ENCODE data around the gene NXPE3. TPM values are rescaled to one million over a fixed set of nuclear protein-coding genes. Genes with fewer than 3 reads are reported as not detected.

The NXPE3 gene
- total RNA-seq, 1 donor from 2014 or later: 9.4 TPM

GRCh38 chr3:101784855-101785613 lies 6.0 kb downstream of the NXPE3 start:
- no peaks in the 10 kb centered on the region for H4K20me1 ChIP-seq (ENCODE audit: low read depth)
- H3K4me2 ChIP-seq: no peak overlapping the region
- H3K4me1 ChIP-seq: peaks cover 13% of the 10 kb centered on the region
- no peaks in the 10 kb centered on the region for H3K27me3 ChIP-seq
- Mint-ChIP-seq H3K4me3 (no peak overlapping the region), H3K4me1 (peaks cover 12% of the 10 kb centered on the region), H3K36me3 (peaks cover 20% of the 10 kb centered on the region), H3K27ac (no peak overlapping the region), H3K27me3 (ENCODE audit: insufficient read depth, low read depth) (no peaks in the 10 kb centered on the region), H3K9me3 (no peaks in the 10 kb centered on the region)
- H3K9ac ChIP-seq: no peak overlapping the region
- H3K27ac ChIP-seq: no peak overlapping the region
- H3K36me3 ChIP-seq: peaks cover 14% of the 10 kb centered on the region
- no peaks in the 10 kb centered on the region for H3K9me3 ChIP-seq (ENCODE audit: low read depth)
- H3F3A ChIP-seq (ENCODE audit: low read depth): no peaks in the 10 kb centered on the region
- H3K4me3 ChIP-seq: no peak overlapping the region
- peaks cover 22% of the 10 kb centered on the region for H3K79me2 ChIP-seq (ENCODE audit: low read depth)
- no peak for DNase-seq (ENCODE audit: low spot score)
- H2AFZ ChIP-seq (replicated peaks): no peak overlapping the region
- TF ChIP-seq EZH2 (IDR thresholded peaks at IDR 0.05) (no peak), EZH2phosphoT487 (IDR thresholded peaks at IDR 0.05) (no peak)
- TF ChIP-seq, protein P1, sequence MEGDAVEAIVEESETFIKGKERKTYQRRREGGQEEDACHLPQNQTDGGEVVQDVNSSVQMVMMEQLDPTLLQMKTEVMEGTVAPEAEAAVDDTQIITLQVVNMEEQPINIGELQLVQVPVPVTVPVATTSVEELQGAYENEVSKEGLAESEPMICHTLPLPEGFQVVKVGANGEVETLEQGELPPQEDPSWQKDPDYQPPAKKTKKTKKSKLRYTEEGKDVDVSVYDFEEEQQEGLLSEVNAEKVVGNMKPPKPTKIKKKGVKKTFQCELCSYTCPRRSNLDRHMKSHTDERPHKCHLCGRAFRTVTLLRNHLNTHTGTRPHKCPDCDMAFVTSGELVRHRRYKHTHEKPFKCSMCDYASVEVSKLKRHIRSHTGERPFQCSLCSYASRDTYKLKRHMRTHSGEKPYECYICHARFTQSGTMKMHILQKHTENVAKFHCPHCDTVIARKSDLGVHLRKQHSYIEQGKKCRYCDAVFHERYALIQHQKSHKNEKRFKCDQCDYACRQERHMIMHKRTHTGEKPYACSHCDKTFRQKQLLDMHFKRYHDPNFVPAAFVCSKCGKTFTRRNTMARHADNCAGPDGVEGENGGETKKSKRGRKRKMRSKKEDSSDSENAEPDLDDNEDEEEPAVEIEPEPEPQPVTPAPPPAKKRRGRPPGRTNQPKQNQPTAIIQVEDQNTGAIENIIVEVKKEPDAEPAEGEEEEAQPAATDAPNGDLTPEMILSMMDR (IDR thresholded peaks at IDR 0.05): no peak

DNA sequence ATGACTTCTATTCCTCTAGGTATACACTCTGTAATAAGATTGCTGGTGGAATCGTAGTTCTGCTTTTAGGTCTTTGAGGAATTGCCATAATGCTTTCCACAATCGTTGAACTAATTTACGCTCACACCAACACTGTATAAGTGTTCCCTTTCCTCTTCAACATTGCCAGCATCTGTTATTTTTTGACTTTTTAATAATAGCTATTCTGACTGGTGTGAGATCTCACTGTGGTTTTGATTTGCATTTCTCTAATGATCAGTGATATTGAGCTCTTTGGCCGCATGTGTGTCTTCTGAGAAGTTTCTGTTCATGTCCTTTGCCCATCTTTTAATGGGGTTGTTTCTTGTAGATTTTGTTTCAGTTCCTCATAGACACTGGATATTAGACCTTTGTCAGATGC lies 12.8 kb downstream of the NXPE3 start:
- H3K9me3 ChIP-seq (ENCODE audit: low read depth): no peaks in the 10 kb centered on the region
- Mint-ChIP-seq H3K4me1 (no peaks in the 10 kb centered on the region), H3K4me3 (no peak overlapping the region), H3K9me3 (peaks cover 3% of the 10 kb centered on the region), H3K27ac (no peak overlapping the region), H3K27me3 (ENCODE audit: insufficient read depth, low read depth) (peaks cover 2% of the 10 kb centered on the region), H3K36me3 (peaks cover 45% of the 10 kb centered on the region)
- no peaks in the 10 kb centered on the region for H3F3A ChIP-seq (ENCODE audit: low read depth)
- DNase-seq (ENCODE audit: low spot score): no peak
- H3K4me1 ChIP-seq: no peaks in the 10 kb centered on the region
- peaks cover 5% of the 10 kb centered on the region for H3K79me2 ChIP-seq (ENCODE audit: low read depth)
- H3K4me2 ChIP-seq: no peak overlapping the region
- no peak overlapping the region for H3K27ac ChIP-seq
- H4K20me1 ChIP-seq (ENCODE audit: low read depth): no peaks in the 10 kb centered on the region
- H3K4me3 ChIP-seq: no peak overlapping the region
- no peaks in the 10 kb centered on the region for H3K27me3 ChIP-seq
- no peak overlapping the region for H3K9ac ChIP-seq
- peaks cover 14% of the 10 kb centered on the region for H3K36me3 ChIP-seq
- no peak overlapping the region for H2AFZ ChIP-seq (replicated peaks)
- TF ChIP-seq EZH2 (IDR thresholded peaks at IDR 0.05) (no peak), EZH2phosphoT487 (IDR thresholded peaks at IDR 0.05) (no peak)
- TF ChIP-seq, protein P1 (IDR thresholded peaks at IDR 0.05): no peak

DNA sequence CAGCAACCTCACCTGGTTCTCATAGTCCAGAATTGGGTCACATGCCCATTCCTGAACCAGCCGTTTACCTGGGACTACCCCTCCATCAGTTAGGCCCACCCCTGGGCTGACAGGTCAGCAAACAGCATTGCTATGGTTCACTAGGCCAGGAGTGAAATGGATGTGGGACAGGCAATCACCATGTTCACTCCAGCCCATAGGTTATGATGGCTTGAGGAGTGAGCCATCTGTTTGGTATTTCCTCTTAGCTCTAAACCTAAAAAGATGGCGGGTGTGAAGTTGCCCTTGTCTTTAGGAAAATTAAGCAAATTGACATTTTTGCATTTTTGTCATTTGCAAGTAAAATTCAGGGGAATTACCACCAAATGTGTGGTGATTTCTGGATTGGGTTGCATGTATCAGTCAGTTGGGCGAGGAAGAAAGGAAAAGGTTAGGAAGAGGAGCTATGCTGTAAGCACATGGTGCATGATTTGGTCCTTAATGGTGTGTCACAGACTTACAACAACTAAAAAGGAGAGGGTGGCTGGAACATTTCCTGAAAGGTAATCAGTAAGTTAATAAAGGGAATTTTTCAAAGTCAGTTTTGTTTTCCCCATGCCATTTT lies 17.2 kb downstream of the NXPE3 start:
- H3K27ac Mint-ChIP-seq: no peak overlapping the region
- peaks cover 35% of the 10 kb centered on the region for H3K36me3 Mint-ChIP-seq
- no peaks in the 10 kb centered on the region for H3K4me1 ChIP-seq

More for the DNA sequence above, 17.2 kb downstream of the NXPE3 start:
- H3K4me3 Mint-ChIP-seq: no peak overlapping the region
- no peak for DNase-seq (ENCODE audit: low spot score)
- TF ChIP-seq, protein P1 (IDR thresholded peaks at IDR 0.05): no peak
- TF ChIP-seq EZH2phosphoT487 (IDR thresholded peaks at IDR 0.05): no peak
- TF ChIP-seq EZH2 (IDR thresholded peaks at IDR 0.05): no peak
- no peak overlapping the region for H3K4me2 ChIP-seq
- no peak overlapping the region for H2AFZ ChIP-seq (replicated peaks)
- peaks cover 4% of the 10 kb centered on the region for H3K9me3 Mint-ChIP-seq
- H3K4me1 Mint-ChIP-seq: no peaks in the 10 kb centered on the region
- no peaks in the 10 kb centered on the region for H4K20me1 ChIP-seq (ENCODE audit: low read depth)
- H3F3A ChIP-seq (ENCODE audit: low read depth): no peaks in the 10 kb centered on the region
- H3K9ac ChIP-seq: no peak overlapping the region
- H3K27me3 Mint-ChIP-seq (ENCODE audit: insufficient read depth, low read depth): no peaks in the 10 kb centered on the region
- H3K27me3 ChIP-seq: no peaks in the 10 kb centered on the region
- no peaks in the 10 kb centered on the region for H3K36me3 ChIP-seq
- H3K79me2 ChIP-seq (ENCODE audit: low read depth): peaks cover 9% of the 10 kb centered on the region
- H3K9me3 ChIP-seq (ENCODE audit: low read depth): no peaks in the 10 kb centered on the region
- H3K4me3 ChIP-seq: no peak overlapping the region
- no peak overlapping the region for H3K27ac ChIP-seq

All from neural progenitor cell (in vitro differentiated cells).